Heart left ventricle (tissue), 16 donors: ENCODE data around the gene INPP1. TPM values are rescaled to one million over a fixed set of nuclear protein-coding genes. Genes with fewer than 3 reads are reported as not detected.

ENCODE experiments used
- ATAC-seq, 4 donors: fragments of 200-7000 bp; cut with Tn5 transposase; one replicate each; pipeline ENCODE4 v1.9.1; 2020 to 2022; ENCODE audit warnings: moderate library complexity in 4 of 4, mild to moderate bottlenecking in 3 of 4, moderate number of reproducible peaks in 1 of 4
- DNase-seq, 5 donors: peaks; one replicate each; pipeline ENCODE4 v3.0.0-alpha.2; 2020
- H3K27ac ChIP-seq, 12 donors: fragments of 200-600 bp; sonication (generic) in 4 of 12; one replicate each; pipeline versions ENCODE4 v1.5.0 to v1.8.0; 2016 to 2022; ENCODE audit warnings: mild to moderate bottlenecking in 2 of 12
- H3K27me3 ChIP-seq, 9 donors: fragments of 200-600 bp; sonication (generic) in 2 of 9; one replicate each; pipeline versions ENCODE4 v1.5.1 to v1.8.0; 2016 to 2022; ENCODE audit warnings: mild to moderate bottlenecking in 3 of 9
- H3K36me3 ChIP-seq, 9 donors: fragments of 200-600 bp; sonication (generic) in 2 of 9; one replicate each; pipeline versions ENCODE4 v1.5.0 to v1.8.0; 2018 to 2022; ENCODE audit warnings: mild to moderate bottlenecking in 2 of 9
- H3K4me1 ChIP-seq, 12 donors: fragments of 200-600 bp; sonication (generic) in 4 of 12; one replicate each; pipeline versions ENCODE4 v1.5.0 to v1.8.0; 2016 to 2022; ENCODE audit warnings: mild to moderate bottlenecking in 3 of 12
- H3K4me3 ChIP-seq, 12 donors: fragments of 200-600 bp; sonication (generic) in 4 of 12; one replicate each; pipeline versions ENCODE4 v1.5.0 to v1.8.0; 2017 to 2022; ENCODE audit warnings: mild to moderate bottlenecking in 9 of 12, moderate library complexity in 4 of 12
- H3K9me3 ChIP-seq, 12 donors: fragments of 200-600 bp; sonication (generic) in 4 of 12; one replicate each; pipeline versions ENCODE4 v1.5.0 to v1.8.0; 2016 to 2022; ENCODE audit warnings: mild to moderate bottlenecking in 1 of 12
- POLR2A ChIP-seq, 2 donors: fragments of 450-650 bp; IDR thresholded peaks; one replicate each; pipeline ENCODE4 v1.6.1; 2017; ENCODE audit warnings: antibody characterized with exemption in 2 of 2, mild to moderate bottlenecking in 2 of 2, moderate library complexity in 2 of 2
- WGBS, 4 donors: extraction: QIAGEN DNeasy Blood & Tissue Kit in 2 of 4; methylation state at CpG; one replicate each; pipeline versions ENCODE4 v1.1.5 to v1.1.7; 2013 to 2018; 5-methylcytosine and 5-hydroxymethylcytosine counted together
- intact Hi-C, 10 donors: fragments of 100-400 bp; cut with DNase I; formaldehyde crosslinking; loops; one replicate each; pipeline versions ENCODE4 v1.11.1 to v1.14.2; 2022
- polyA plus RNA-seq, 2 donors: library from polyadenylated mRNA; stranded (reverse); fragments of 200-250 nt; gene quantifications; one replicate each; pipeline ENCODE4 v1.2.3, GENCODE V29; 2013
- total RNA-seq, 9 donors: library from RNA; depleted of rRNA in 2 of 9; stranded (reverse); fragments of >200 nt in 2 of 9; fragmentation: NEBNext Ultra II Directional in 3 of 9; extraction: Animal tissue kit (Norgen Biotek cat#: 25700) in 3 of 9; gene quantifications; one replicate each; pipeline versions ENCODE4 v1.1.0 to v1.2.4, GENCODE V29; 2016 to 2023
- TF ChIP-seq, protein P1 (sequence below), 12 donors: fragments of 200-600 bp; sonication (generic) in 4 of 12; IDR thresholded peaks; one replicate each; pipeline versions ENCODE4 v1.5.0 to v1.8.0; 2018 to 2022; ENCODE audit warnings: antibody characterized with exemption in 12 of 12, mild to moderate bottlenecking in 5 of 12
- donor health status: ischemic (EF 13 %, LVEDD 7.1; RV severe dilation, severe dysfunction).
- donor health status: healthy with polysubstance abuse.
- donor health status: DM: no; HTN: yes; CAD: no.
- donor health status: DM: no; HTN: no; CAD: no.
- donor health status: ischemic (EF 25% LVEDD 6.9; RV normal size, moderate dysfunction).
- donor health status: ischemic (EF 25% LVEDD 5.7; RV mildly dilated, moderate dysfunction).
- donor health status: healthy.
- donor health status: DM: yes; HTN: yes; CAD: no.
- donor health status: ischemic (EF 35%, LVEDD 5.7; RV mildly dilated, moderate dysfunction).
- donor health status: nonischemic (EF 11% LVEDD 7.7; RV severe dilation, severe dysfunction).
- donor health status: DM: yes; HTN: yes; CAD: no.
- donor health status: PGD.
- donor health status: ischemic (EF 29% LVEDD 5.4; RV normal size, mild dysfunction).
- donor health status: nonischemic (EF 23%, LVEDD 6.1; RV moderate dilation, normal function).

The INPP1 gene
- total and polyA plus RNA-seq, 11 donors, result 7.8 to 26.2 (median 13.3) TPM

- Histone ChIP-seq H3K4me1 (no peaks in the 10 kb centered on the region), H3K9me3 (no peaks in the 10 kb centered on the region), H3K4me3 (no peak overlapping the region), H3K36me3 (peaks cover 0 to 84% (median 73%) of the 10 kb centered on the region in 9 donors), H3K27ac (no peak overlapping the region), H3K27me3 (no peaks in the 10 kb centered on the region)
- ATAC-seq, result no peak
- intact Hi-C loops, result no loop called here
- 87 to 97% (median 90%) methylated on average over 11 of the region's 11 CpGs for WGBS, 4 donors
- DNase-seq, result no peak
- TF ChIP-seq, protein P1, sequence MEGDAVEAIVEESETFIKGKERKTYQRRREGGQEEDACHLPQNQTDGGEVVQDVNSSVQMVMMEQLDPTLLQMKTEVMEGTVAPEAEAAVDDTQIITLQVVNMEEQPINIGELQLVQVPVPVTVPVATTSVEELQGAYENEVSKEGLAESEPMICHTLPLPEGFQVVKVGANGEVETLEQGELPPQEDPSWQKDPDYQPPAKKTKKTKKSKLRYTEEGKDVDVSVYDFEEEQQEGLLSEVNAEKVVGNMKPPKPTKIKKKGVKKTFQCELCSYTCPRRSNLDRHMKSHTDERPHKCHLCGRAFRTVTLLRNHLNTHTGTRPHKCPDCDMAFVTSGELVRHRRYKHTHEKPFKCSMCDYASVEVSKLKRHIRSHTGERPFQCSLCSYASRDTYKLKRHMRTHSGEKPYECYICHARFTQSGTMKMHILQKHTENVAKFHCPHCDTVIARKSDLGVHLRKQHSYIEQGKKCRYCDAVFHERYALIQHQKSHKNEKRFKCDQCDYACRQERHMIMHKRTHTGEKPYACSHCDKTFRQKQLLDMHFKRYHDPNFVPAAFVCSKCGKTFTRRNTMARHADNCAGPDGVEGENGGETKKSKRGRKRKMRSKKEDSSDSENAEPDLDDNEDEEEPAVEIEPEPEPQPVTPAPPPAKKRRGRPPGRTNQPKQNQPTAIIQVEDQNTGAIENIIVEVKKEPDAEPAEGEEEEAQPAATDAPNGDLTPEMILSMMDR (IDR thresholded peaks at IDR 0.05), result no peak
- no peak for TF ChIP-seq POLR2A (IDR thresholded peaks at IDR 0.05)
Observed at GRCh38 chr2:190366248-190366753, 22.9 kb downstream of the INPP1 start.

GRCh38 chr2:190367091-190367490 lies 23.7 kb downstream of the INPP1 start:
- Histone ChIP-seq H3K27ac (no peak overlapping the region), H3K27me3 (no peaks in the 10 kb centered on the region), H3K4me1 (no peaks in the 10 kb centered on the region), H3K36me3 (peaks cover 0 to 81% (median 68%) of the 10 kb centered on the region in 9 donors), H3K9me3 (no peaks in the 10 kb centered on the region), H3K4me3 (no peak overlapping the region)
- TF ChIP-seq POLR2A (IDR thresholded peaks at IDR 0.05), result no peak
- TF ChIP-seq, protein P1 (IDR thresholded peaks at IDR 0.05), result no peak
- WGBS, 4 donors, result 95 to 97% (median 96%) methylated on average over 4 of the region's 4 CpGs
- DNase-seq (no peak), ATAC-seq (no peak)
- intact Hi-C loops, result no loop called here

- no peaks in the 10 kb centered on the region for H3K4me1 ChIP-seq
- H3K36me3 ChIP-seq, result peaks cover 0 to 61% (median 58%) of the 10 kb centered on the region in 9 donors
- intact Hi-C loops, result loop anchor here in 9 of 10 donors (5.0 to 10.0 kb wide), 7 partner anchors 42 to 435 kb away; no protein-coding TSS in a partner anchor
- WGBS, 4 donors, result 98 to 99% (median 98%) methylated on average over 2 of the region's 2 CpGs
- ATAC-seq (no peak), DNase-seq (no peak)
- H3K27me3 ChIP-seq, result no peaks in the 10 kb centered on the region
- no peaks in the 10 kb centered on the region for H3K9me3 ChIP-seq
- H3K27ac ChIP-seq, result no peak overlapping the region
- H3K4me3 ChIP-seq, result no peak overlapping the region
- TF ChIP-seq POLR2A (IDR thresholded peaks at IDR 0.05), result no peak
- TF ChIP-seq, protein P1 (IDR thresholded peaks at IDR 0.05), result no peak
Observed at GRCh38 chr2:190369635-190370034, 26.2 kb downstream of the INPP1 start.

DNA sequence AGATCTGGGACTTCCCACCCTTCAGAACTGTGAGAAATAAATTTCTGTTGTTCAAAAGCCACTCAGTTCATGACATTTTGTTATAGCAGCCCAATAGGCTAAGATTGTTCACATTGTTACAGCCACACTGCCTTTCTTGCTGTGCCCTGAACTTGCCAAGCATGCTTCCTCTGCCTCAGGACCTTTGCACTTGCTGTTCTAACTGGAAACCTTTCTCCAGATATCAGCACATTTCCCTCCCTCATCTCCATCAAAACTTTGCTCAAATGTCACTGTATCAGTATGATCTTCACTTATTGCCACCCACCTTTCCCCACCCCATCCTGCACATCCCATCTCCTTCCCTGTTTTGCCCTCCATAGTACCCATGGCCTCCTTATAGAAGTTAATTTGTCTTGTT lies 32.7 kb downstream of the INPP1 start:
- Histone ChIP-seq H3K4me3 (no peak overlapping the region), H3K36me3 (peaks cover 0 to 6% (median 4%) of the 10 kb centered on the region in 9 donors), H3K27ac (no peak overlapping the region), H3K27me3 (no peaks in the 10 kb centered on the region), H3K9me3 (no peaks in the 10 kb centered on the region), H3K4me1 (no peaks in the 10 kb centered on the region)
- intact Hi-C loops, result loop anchor here in 5 of 10 donors (5.0 to 10.0 kb wide), 5 partner anchors 51 to 429 kb away; no protein-coding TSS in a partner anchor
- ATAC-seq (no peak), DNase-seq (no peak)
- TF ChIP-seq, protein P1 (IDR thresholded peaks at IDR 0.05), result no peak
- no peak for TF ChIP-seq POLR2A (IDR thresholded peaks at IDR 0.05)
